Activated naive CD8-positive, alpha-beta T cell treated with anti-CD3 and anti-CD28 coated beads, Interleukin-2, amount 50 U/mL, for 16 hours (primary cell): Measurements from ENCODE around the gene PIF1.
A peak's percentile ranks its signal among the peaks of the same experiment; 100 is the strongest.
"Not testable (repeated sequence)": the region's sequence is repeated elsewhere in the genome, so short reads cannot be mapped to it uniquely, and the experiment has no call there.

Experiments
- DNase-seq: peaks from one replicate; pipeline ENCODE4 v3.0.0-alpha.2; 2020; ENCODE audit warnings: low read depth, low spot score

Gene PIF1

DNA sequence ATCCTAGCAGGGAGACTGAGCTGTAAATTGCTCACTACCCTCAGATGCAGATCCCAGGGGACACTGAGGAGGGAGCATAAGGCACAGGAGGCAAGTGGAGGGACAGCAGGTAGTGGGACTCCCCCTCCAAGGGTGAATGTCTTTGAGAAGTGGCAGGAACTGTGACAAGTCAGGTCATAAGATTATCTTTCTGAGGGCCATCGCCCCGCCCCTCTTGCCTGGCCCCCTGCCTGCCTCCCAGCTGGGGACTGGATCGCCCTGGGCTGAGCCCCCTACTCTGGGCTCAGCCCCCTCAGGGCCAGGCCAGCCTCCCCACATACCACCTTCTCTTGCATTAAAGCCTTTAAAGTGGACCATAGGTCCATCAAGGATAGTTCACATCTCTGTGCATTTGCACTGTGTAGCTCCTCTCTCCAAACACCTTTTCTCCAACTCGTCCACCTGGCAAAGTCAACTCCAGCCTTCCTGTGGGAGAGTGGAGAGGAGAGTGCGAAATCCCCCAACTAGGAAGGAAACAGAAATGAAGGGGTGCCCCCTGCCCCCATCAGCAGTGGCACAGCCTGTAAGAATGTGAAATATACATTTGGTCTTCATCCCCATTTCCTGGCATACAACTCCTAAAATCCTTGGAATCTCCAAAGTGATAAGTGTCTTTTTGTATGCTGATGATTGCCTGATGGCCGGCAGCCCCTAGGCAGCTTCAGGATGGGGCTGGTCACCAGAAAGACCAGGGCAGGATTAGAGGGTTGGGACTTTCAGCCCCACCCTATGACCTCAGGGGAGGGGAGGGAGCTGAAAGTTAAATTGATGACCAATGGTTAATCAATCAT is 14.7 kb downstream of the PIF1 start:
- DNase-seq, result no peak

DNA sequence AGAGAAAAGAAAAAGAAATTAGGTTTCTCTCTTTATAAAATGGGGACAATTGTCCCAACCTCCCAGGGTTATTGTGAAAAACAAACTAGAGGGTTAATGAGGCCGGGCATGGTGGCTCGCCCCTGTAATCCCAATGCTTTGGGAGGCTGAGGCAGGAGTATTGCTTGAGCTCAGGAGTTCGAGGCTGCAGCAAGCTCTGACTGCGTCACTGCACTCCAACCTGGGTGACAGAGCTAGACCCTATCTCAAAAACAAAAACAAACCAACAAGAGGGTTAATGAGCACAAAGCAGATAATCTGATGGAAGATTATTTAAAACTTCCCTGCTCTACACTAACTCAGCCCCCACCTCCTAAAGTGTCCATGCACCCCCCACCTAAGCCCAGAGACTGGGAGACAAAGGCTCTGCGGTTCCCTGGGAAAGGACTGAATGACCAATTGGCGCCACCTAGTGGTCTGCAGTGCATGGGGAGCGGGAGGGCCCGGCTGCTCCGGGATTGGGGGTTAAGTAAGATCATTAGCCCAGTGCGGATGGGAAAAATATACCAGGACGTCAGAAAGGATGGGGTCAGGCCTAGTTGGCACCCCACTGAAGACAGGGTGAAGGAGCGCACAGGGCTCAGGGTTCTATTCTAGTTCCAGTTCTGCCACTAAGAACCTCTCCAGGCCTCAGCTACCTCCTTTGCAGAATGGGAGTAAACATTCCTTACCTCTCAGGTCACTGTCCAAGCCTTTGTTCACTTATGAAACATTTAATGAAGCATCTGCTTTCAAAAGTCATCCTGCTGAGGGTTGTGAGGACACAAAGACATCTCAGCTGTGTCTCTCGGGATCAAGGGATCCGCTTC is 15.6 kb downstream of the PIF1 start:
- DNase-seq, result peak; percentile 32

DNA sequence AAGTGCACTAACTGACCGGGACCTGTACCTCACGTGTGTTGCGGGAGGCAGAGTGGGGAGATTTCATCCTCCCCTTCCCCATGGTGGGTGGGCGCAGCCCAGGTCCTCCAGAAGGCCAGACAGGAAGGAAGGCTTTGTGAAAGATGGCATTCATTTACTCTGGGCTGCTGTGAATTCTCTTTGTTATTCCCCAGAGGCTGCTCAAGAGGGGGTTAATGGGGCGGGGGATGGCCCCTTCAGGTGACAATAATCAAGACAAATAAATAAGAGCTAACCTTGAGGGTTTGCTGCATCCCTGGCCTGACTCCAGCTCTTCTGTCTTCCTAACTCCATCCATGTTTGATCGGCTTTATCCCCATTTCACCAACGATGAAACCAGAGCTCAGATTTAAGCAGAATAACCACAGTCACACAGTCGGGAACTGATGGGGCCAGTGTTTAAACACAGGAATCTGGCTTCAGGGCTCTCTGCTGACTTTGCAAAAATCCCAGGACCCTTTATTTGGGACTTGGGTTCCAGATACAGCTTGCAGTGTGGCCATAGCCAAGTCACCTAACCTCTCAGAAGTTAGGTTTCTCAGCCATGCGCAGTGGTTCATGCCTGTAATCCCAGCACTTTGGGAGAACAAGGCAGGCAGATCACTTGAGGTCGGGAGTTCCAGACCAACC is 16.5 kb downstream of the PIF1 start:
- no peak for DNase-seq

DNA sequence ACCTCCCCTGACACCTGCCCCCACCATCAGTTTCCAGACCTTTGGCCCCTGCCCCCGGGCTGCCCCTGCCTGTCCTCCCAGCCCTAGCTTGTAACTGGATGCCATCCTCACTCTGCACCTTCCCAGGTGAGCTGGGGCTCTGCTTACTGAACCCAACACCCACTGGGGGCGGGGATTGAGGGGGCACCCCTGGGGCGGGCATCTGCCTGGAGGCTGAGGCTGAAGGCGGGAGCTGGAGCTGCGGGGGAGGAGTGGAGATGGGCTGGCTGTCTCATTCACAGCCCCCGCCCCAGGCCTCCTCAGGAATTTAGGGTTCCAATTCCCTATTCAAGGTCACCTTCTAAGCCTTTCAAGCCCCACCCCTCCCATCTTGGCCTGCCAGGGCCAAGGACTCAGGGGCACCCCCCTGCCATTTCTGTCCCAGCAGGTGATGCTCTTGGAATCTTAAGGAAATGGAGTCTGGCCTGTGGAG is 17.7 kb downstream of the PIF1 start:
- DNase-seq, result no peak

DNA sequence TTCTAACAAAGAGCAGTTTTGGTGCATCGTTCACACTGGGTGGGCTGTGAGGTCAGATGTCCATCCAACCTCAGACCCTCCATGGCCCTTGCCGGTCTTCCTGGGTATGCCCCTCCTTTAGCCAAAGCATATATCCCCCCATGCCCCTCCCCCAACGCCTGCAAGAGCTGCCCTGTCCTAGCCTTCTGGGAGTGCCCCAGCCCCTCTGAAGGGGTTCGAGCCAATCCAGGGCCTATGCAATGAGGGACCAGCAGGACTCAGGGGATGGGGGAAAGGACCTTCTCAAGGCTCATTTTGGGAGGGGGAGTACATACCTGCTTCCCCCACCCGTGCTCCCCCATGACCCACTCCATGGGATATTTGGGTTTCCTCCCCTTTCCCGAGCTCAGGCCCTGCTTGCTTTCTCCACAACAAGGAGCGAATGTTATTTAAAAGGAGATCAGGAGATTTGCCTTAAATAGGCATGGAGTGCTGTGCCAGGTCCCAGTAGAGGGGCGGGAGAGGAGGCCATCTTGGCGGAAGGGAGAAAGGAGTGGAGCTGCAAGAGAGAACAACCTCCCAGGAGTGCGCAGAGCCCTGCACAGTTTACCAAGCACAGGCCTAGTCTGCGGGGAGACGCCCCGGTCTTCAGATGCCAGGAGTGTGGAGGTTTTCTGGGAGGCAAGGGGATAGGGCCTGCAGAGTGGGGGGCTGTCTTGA is 18.2 kb downstream of the PIF1 start:
- no peak for DNase-seq

DNA sequence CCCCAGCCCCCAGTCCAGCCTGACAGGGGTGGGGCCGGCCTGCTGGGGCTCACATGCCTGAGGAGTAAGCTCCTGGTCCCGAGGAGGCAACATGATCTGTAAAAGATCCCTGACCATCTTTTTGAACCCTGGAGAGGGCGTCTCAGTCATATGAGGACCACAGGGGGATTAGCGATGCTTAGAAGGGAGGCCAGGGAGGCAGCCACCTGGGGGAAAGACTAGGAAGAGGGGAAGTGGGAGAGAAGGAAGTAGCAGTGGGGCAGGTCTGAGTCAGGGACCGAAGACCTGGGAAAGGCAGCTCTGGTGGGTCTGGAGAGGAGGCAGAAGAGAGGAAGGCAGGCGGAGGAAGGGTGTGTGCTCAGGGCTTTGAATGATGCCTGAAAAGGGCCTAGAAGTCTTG is 18.9 kb downstream of the PIF1 start:
- DNase-seq, result no peak

DNA sequence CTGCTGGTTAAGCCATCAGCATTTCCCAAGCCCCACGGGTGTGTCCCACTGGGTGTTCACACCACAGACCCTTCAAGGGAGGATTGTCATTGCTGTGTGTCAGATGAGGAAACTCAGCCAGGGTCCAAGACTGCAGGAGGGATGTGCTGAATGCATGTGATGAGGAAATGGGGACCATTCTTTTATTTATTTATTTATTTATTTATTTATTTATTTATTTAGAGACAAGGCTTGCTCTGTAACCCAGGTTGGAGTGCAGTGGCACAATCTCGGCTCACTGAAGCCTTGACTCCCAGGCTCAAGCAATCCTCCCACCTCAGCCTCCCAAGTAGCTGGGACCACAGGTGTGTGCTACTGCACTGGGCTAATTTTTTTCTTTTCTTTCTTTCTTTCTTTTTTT is 20.8 kb downstream of the PIF1 start:
- DNase-seq, result no peak

DNA sequence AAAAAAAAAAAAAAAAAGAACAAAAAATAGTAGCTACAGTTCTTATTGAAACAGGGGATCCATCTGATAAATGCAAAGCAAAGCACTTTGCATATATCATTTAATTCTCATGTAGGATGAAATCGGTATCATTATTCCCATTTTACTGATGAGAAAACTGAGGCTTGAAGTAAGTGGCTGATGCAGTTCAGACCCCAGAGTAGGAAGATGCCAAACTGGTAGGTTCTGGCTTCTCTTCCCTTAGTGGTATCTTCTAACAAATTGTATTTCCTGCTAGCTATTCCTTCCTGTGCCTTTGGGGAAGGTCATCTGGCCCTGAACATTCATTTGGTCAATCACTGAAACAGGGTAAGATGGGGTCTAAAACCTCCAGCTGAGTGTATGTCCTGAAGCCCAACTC is 21.9 kb downstream of the PIF1 start:
- no peak for DNase-seq

DNA sequence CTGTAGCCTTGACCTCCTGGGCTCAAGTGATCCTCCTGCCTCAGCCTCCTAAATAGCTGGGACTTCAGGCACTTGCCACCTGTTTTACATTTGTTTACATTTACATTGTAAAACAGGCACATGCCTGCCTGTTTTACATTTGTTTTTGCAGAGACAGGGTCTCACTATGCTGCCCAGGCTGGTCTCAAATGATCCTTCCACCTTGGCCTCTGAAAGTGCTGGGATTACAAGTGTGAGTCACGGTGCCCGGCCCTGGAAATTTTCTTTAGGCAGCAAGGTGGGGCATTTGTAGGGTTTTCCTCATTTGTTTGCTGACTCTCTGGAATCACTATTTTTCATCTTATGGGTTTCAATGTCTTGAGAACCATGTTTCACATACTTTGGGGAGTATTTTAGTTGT is 25.0 kb downstream of the PIF1 start:
- DNase-seq, result no peak

DNA sequence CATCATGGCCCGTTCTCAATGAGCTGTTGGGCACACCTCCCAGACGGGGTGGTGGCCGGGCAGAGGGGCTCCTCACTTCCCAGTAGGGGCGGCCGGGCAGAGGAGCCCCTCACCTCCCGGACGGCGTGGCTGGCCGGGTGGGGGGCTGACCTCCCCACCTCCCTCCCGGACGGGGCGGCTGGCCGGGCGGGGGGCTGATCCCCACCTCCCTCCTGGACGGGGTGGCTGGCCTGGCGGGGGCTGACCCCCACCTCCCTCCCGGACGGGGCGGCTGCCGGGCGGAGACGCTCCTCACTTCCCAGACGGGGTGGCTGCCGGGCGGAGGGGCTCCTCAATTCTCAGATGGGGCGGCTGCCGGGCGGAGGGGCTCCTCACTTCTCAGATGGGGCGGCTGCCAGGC is 26.5 kb downstream of the PIF1 start:
- not testable (repeated sequence) for DNase-seq

DNA sequence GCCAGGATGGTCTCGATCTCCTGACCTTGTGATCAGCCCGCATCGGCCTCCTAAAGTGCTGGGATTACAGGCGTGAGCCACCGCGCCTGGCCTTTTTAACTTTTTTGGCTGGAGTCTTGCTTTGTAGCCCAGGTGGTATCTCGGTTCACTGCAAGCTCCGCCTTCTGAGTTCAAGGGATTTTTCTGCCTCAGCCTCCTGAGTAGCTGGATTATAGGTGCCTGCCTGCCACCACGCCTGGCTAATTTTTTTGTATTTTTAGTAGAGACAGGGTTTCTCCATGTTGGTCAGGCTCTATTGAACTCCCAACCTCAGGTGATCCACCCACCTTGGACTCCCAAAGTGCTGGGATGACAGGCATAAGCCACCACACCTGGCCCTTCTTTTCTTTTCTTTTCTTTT is 29.5 kb downstream of the PIF1 start:
- DNase-seq, result not testable (repeated sequence)

DNA sequence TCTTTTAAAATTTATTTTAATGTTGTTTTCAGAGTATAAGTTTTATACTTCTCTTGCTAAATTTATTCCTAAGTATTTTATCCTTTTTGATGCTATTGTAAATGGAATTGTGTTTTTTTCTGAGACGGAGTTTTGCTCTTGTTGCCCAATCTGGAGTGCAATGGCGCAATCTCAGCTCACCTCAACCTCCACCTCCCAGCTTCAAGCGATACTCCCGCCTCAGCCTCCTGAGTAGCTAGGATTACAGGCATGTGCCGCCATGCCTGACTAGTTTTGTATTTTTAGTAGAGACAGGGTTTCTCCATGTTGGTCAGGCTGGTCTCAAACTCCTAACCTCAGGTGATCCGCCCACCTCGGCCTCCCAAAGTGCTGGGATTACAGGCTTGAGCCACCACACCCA is 30.1 kb downstream of the PIF1 start:
- DNase-seq, result not testable (repeated sequence)

DNA sequence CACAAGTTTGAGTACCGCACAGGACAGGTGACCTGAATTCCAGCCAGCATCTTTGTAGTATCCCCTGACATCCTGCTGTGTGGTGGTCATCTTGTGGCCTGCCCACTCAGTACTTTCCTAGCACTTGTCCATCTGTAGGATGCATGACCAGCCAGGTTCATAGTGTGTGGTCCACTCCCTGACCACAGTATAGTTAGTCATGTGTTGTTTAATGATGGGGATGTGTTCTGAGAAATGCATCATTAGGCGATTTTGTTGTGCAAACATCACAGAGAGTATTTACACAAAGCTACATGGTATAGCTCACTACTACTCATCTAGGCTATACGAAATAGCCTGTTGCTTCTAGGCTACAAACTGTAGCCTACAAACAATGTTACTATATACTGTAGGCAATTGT is 33.2 kb downstream of the PIF1 start:
- no peak for DNase-seq

DNA sequence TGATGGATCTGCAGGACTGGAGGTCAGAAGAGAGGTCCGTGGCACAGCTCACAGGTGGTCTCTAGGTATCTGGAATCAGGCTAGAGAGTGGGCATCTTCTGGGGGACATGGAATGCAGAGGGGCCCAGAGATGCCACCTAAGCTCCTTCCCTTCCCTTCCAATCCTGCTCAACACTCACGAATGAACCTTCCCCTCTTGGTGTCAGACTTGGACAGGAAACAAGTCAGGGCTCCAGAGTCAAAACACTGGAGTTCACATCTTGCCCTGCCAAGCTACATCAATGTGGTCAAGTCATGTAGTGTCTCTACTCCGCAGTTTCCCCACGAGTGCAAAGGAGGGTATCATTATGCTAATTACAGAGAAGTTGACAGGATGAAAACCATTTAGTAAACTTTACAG is 34.0 kb downstream of the PIF1 start:
- DNase-seq, result no peak

DNA sequence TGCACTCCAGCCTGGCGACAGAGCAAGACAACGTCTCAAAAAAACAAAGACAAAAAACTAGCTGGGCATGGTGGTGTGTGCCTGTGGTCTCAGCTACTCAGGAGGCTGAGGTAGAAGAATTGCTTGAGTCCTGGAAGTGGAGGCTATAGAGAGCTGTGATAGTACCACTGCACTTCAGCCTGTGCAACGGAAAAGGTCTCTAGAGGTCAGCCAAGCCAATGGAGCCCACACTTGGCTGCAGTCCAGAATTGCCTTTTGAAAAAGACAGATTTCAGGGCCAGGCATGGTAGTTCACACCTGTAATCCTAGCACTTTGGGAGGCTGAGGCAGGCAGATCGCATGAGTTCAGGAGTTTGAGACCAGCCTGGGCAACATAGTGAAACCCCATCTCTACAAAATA is 41.7 kb downstream of the PIF1 start:
- no peak for DNase-seq

DNA sequence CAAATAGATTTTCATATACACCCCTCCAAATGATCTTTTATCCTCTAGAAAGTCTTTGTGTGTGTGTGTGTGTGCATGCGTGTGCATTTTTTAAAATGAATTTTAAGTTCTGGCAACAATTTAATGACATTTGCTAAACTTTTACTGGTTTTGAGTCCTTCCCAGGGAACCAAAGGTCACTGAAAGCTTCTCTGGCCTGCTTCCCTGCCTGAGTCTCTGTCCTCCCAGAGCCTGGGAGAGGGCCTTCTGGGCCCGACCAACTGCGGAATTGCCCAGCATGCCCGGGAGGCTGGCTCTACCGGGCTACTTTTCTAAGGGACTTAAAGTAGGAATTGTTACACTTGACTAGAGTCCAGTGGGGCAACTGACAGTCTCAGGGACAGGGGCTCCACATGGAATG is 42.7 kb downstream of the PIF1 start:
- no peak for DNase-seq

DNA sequence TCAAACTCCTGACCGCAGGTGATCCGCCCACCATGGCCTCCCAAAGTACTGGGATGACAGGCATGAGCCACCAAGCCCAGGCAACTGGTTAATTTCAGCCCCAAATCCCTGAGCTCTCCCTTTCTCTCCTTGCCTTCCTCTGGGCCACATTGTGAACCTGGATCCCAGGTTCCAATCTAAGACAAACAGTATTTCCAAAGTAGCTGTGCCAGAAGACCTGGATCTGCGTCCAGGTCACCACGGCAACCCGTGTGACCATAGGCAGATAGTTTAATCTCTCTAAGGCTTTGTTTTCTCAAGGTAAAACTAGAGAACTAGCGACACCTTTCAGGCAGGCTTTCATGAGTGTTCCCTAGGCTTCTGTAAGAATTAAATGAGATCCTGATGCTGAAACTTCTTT is 44.1 kb downstream of the PIF1 start:
- DNase-seq, result no peak

DNA sequence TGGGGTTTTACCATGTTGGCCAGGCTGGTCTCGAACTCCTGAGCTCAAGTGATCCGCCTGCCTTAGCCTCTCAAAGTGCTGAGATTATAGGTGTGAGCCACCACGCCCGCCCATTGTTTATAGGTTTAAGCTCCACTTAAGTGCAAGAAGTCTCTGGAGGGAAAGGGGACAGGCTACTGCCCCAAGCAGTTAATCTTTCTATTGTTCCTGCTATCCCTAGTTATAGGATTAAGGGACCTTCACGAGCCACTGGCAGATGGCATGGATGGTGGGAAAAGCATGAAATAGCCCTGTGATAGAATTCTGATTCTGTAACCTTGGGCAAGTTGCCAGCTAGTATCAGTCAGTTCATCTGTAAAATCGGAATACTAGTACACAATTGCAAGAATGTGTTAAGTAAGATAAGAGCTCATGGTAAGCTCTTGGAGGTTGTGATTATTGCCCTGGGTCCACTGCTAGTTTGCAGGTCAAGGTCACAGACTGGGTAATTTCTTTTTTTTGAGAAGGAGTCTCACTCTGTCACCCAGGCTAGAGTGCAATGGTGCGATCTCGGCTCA is 44.8 kb downstream of the PIF1 start:
- no peak for DNase-seq

DNA sequence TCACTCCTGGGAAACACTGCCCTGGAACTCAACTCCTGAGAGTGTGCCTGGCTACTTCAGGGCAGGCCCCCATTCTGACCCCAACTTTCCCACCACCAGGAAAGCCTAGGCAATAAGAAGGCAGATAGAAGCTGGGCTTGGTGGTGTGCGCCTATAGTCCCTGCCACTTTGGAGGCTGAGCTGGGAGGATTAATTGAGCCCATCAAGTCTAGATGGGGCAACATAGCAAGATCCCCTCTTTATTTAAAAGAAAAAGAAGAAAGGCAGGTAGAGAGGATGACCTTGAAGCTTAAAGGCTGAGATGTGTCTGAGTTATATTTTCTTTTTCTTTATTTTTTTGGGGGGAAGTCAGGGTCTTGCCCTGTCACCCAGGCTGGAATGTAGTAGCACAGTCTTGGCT is 45.8 kb downstream of the PIF1 start:
- DNase-seq, result no peak

DNA sequence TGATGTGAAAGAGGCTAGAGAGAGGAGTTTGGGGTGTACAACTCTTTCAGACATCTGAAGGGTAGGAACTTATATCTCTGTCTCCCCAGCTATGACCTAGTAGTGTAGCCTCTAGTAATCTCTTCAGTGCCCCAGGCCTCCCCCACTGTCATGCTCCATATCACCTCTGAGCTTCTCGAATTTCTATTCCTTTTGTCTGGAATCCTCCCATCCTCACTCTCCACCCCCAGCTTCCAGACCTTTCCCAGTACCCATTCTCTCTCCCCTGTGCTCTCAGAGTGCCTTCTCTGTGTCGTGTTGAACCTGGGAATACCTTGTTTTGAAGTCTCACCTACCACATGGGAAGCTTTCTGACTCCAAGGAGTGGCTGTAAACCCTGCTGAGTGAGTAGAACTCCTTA is 46.4 kb downstream of the PIF1 start:
- DNase-seq, result no peak

DNA sequence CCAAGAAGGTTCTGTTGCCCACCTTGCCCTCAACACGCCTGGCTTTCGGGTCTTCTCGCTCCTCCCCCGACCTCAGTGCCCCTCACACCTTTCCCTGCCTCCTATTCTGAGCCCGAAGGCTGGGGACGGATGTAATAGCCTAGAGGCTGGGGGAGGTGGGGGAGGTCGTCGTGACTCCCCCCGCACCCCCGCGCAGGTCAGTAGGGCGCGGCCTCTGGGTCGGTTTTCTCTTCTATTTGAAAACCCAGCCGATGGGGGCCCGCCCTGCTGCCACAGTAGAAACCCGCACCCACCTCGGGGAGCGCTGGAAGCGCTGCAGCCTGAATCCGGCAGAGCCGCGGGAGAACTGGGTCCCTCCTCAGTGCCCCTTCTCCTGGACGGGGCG is 49.1 kb downstream of the PIF1 start:
- DNase-seq, result no peak
